ENCODE data around the gene SAYSD1. TPM values are rescaled to one million over a fixed set of nuclear protein-coding genes. Genes with fewer than 3 reads are reported as not detected.

The SAYSD1 gene
- total RNA-seq, 4 donors from 2014 or later: 9.1 to 16.5 (median 15.1) TPM

GRCh38 chr6:39085129-39085797 lies 29.7 kb downstream of the SAYSD1 start:
- TF ChIP-seq POLR2A (IDR thresholded peaks at IDR 0.05): no peak
- TF ChIP-seq, protein P1, sequence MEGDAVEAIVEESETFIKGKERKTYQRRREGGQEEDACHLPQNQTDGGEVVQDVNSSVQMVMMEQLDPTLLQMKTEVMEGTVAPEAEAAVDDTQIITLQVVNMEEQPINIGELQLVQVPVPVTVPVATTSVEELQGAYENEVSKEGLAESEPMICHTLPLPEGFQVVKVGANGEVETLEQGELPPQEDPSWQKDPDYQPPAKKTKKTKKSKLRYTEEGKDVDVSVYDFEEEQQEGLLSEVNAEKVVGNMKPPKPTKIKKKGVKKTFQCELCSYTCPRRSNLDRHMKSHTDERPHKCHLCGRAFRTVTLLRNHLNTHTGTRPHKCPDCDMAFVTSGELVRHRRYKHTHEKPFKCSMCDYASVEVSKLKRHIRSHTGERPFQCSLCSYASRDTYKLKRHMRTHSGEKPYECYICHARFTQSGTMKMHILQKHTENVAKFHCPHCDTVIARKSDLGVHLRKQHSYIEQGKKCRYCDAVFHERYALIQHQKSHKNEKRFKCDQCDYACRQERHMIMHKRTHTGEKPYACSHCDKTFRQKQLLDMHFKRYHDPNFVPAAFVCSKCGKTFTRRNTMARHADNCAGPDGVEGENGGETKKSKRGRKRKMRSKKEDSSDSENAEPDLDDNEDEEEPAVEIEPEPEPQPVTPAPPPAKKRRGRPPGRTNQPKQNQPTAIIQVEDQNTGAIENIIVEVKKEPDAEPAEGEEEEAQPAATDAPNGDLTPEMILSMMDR (IDR thresholded peaks at IDR 0.05): no peak
- WGBS, 2 donors: 67 to 69% methylated on average over 5 of the region's 5 CpGs
- no peak overlapping the region for H3K4me3 ChIP-seq (ENCODE audit: low read depth, poor library complexity, severe bottlenecking)
- no peak for DNase-seq (ENCODE audit: low spot score in 2 of 2)
- intact Hi-C loops (cut with DNase I; ENCODE audit: low total_unique reads): no loop called here

GRCh38 chr6:39084506-39084905 lies 30.5 kb downstream of the SAYSD1 start:
- no peak overlapping the region for H3K4me3 ChIP-seq (ENCODE audit: low read depth, poor library complexity, severe bottlenecking)
- intact Hi-C loops (cut with DNase I; ENCODE audit: low total_unique reads): no loop called here
- TF ChIP-seq, protein P1 (IDR thresholded peaks at IDR 0.05): no peak
- no peak for DNase-seq (ENCODE audit: low spot score in 2 of 2)
- WGBS, 2 donors: 81 to 83% methylated on average over 7 of the region's 7 CpGs

DNA sequence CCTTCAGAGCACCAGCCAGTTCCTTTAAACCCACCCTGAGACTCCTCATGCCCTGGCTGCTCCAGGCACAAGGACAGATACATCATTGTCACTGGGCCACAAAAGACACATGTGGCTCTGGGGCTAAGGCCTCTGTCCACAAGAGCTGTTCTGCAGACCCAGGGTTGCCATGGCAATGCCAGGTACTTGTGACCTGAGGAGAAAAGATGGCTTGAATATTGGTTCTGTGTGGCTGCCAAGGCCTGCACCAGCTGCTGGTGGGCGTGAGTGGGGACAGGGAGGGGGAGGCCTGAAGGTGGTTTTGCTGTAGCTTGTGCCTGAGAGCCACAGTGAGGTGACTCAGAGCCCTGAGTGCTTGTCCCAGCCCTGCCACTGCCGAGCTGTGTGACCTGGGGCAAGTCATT lies 31.8 kb downstream of the SAYSD1 start:
- TF ChIP-seq POLR2A (IDR thresholded peaks at IDR 0.05): no peak
- TF ChIP-seq, protein P1 (IDR thresholded peaks at IDR 0.05): no peak
- intact Hi-C loops (cut with DNase I; ENCODE audit: low total_unique reads): no loop called here
- WGBS, 2 donors: 11 to 31% methylated on average over 1 of the region's 2 CpGs

GRCh38 chr6:39082310-39082709 lies 32.7 kb downstream of the SAYSD1 start:
- no peak for DNase-seq (ENCODE audit: low spot score in 2 of 2)
- H3K4me3 ChIP-seq (ENCODE audit: low read depth, poor library complexity, severe bottlenecking): no peak overlapping the region
- WGBS, 2 donors: 72 to 78% methylated on average over 8 of the region's 8 CpGs
- intact Hi-C loops (cut with DNase I; ENCODE audit: low total_unique reads): no loop called here
- TF ChIP-seq, protein P1 (IDR thresholded peaks at IDR 0.05): no peak
- TF ChIP-seq POLR2A (IDR thresholded peaks at IDR 0.05): no peak

More for the DNA sequence above, 31.8 kb downstream of the SAYSD1 start:
- H3K4me3 ChIP-seq (ENCODE audit: low read depth, poor library complexity, severe bottlenecking): no peak overlapping the region
- DNase-seq (ENCODE audit: low spot score in 2 of 2): peak in 1 of 2 donors; percentile 48

- WGBS, 2 donors: 71 to 93% methylated on average over 4 to 5 of the region's 5 CpGs
- peak in 1 of 2 donors; percentile 62 for DNase-seq (ENCODE audit: low spot score in 2 of 2)
- intact Hi-C loops (cut with DNase I; ENCODE audit: low total_unique reads): no loop called here
- no peak overlapping the region for H3K4me3 ChIP-seq (ENCODE audit: low read depth, poor library complexity, severe bottlenecking)
- no peak for TF ChIP-seq POLR2A (IDR thresholded peaks at IDR 0.05)
- TF ChIP-seq, protein P1 (IDR thresholded peaks at IDR 0.05): no peak
Measured at GRCh38 chr6:39080246-39080875, 34.6 kb downstream of the SAYSD1 start.

Measured in lower leg skin (tissue), 4 donors.